Liver (tissue), 3 donors: ENCODE data around the gene PLK2.

Source experiments
- CTCF ChIP-seq: fragments of 150-350 bp; IDR thresholded peaks from 2 replicates; pipeline ENCODE4 v1.5.1; 2017; ENCODE audit warnings: improper control_type of control experiment, low read depth, low read length; ENCODE audit not compliant: missing input control
- EGR1 ChIP-seq, 2 donors: IDR thresholded peaks; 2 replicates each; pipeline ENCODE4 v1.6.1; 2016 to 2018; ENCODE audit warnings: antibody characterized with exemption in 2 of 2, low read depth in 2 of 2
- HNF4G ChIP-seq: IDR thresholded peaks from 2 replicates; pipeline ENCODE4 v1.6.1; 2016; ENCODE audit warnings: antibody characterized with exemption
- JUND ChIP-seq, 2 donors: IDR thresholded peaks; 2 replicates each; pipeline ENCODE4 v1.6.1; 2016; ENCODE audit warnings: antibody characterized with exemption in 2 of 2
- MAX ChIP-seq: IDR thresholded peaks from 2 replicates; pipeline ENCODE4 v1.6.1; 2016; ENCODE audit warnings: antibody characterized with exemption
- RAD21 ChIP-seq, 2 donors: IDR thresholded peaks; 2 replicates each; pipeline ENCODE4 v1.6.1; 2016; ENCODE audit warnings: antibody characterized with exemption in 2 of 2, mild to moderate bottlenecking in 2 of 2
- REST ChIP-seq: IDR thresholded peaks from 2 replicates; pipeline ENCODE4 v1.6.1; 2016; ENCODE audit warnings: antibody characterized with exemption, mild to moderate bottlenecking
- TAF1 ChIP-seq: conservative IDR thresholded peaks from 2 replicates; pipeline ENCODE4 v1.6.1; 2016; ENCODE audit warnings: antibody characterized with exemption, mild to moderate bottlenecking
- ZBTB33 ChIP-seq: IDR thresholded peaks from 2 replicates; pipeline ENCODE4 v1.6.1; 2016; ENCODE audit warnings: antibody characterized with exemption
- donor health status: healthy.
- donor health status: healthy.

GRCh38 chr5:58504766-58505165 is 44.9 kb upstream of the PLK2 start:
- TF ChIP-seq CTCF: no peak
- TF ChIP-seq EGR1 (IDR thresholded peaks at IDR 0.05; ENCODE audit: low read depth in 2 of 2): no peak
- TF ChIP-seq REST: no peak
- TF ChIP-seq RAD21 (IDR thresholded peaks at IDR 0.05): no peak
- no peak for TF ChIP-seq MAX
- TF ChIP-seq JUND (IDR thresholded peaks at IDR 0.05): no peak
- no peak for TF ChIP-seq TAF1
- TF ChIP-seq ZBTB33: no peak
- TF ChIP-seq HNF4G: no peak
